GM12878 (cell line): Measurements from ENCODE around the gene SPTBN1. TPM values are rescaled to one million over a fixed set of nuclear protein-coding genes. Genes with fewer than 3 reads are reported as not detected.

Source experiments
- CEBPB ChIP-seq, 2 experiments: fragments of 150-350 bp in 1 of 2; IDR thresholded peaks; 2 replicates each; pipeline ENCODE4 v1.6.1; 2012 to 2014; ENCODE audit warnings: low read depth in 2 of 2, low read length in 2 of 2, borderline replicate concordance in 1 of 2, inconsistent platforms in 1 of 2
- CEBPZ ChIP-seq: fragments of 150-350 bp; IDR thresholded peaks from 2 replicates; pipeline ENCODE4 v1.6.1; 2016; ENCODE audit warnings: low read depth, low read length
- ELK1 ChIP-seq: IDR thresholded peaks from 2 replicates; pipeline ENCODE4 v1.6.1; 2012; ENCODE audit warnings: low read depth, low read length, improper control_type of control experiment
- EP300 ChIP-seq, 2 experiments: fragments of 150-350 bp in 1 of 2; IDR thresholded peaks; 2 replicates each; pipeline ENCODE4 v1.6.1; 2011 to 2012; ENCODE audit warnings: low read depth in 2 of 2, low read length in 2 of 2, borderline replicate concordance in 1 of 2, improper control_type of control experiment in 1 of 2, inconsistent platforms in 1 of 2; ENCODE audit not compliant: control insufficient read depth in 1 of 2
- JUND ChIP-seq: IDR thresholded peaks from 2 replicates; pipeline ENCODE4 v1.6.1; 2012; ENCODE audit warnings: low read depth, mild to moderate bottlenecking, low read length, improper control_type of control experiment, moderate library complexity
- MYB ChIP-seq: fragments of 150-350 bp; IDR thresholded peaks from 2 replicates; pipeline ENCODE4 v1.6.1; 2014; ENCODE audit warnings: mild to moderate bottlenecking, low read depth, low read length, borderline replicate concordance
- NBN ChIP-seq: fragments of 450-650 bp; IDR thresholded peaks from 2 replicates; pipeline ENCODE4 v1.6.1; 2016
- NKRF ChIP-seq: fragments of 450-650 bp; conservative IDR thresholded peaks from 2 replicates; pipeline ENCODE4 v1.6.1; 2017; ENCODE audit warnings: mild to moderate bottlenecking, moderate library complexity
- RCOR1 ChIP-seq: conservative IDR thresholded peaks from 2 replicates; pipeline ENCODE4 v1.6.1; 2012; ENCODE audit warnings: low read depth, low read length, improper control_type of control experiment
- RELB ChIP-seq: fragments of 450-650 bp; IDR thresholded peaks from 2 replicates; pipeline ENCODE4 v1.6.1; 2017; ENCODE audit warnings: low read depth, mild to moderate bottlenecking, moderate library complexity
- TCF12 ChIP-seq: IDR thresholded peaks from 2 replicates; pipeline ENCODE4 v1.6.1; 2011; ENCODE audit warnings: low read depth, mild to moderate bottlenecking, low read length
- ZBTB11 ChIP-seq: fragments of 450-650 bp; formaldehyde crosslinking; IDR thresholded peaks from 2 replicates; pipeline ENCODE4 v1.5.0; 2022; ENCODE audit warnings: mild to moderate bottlenecking, missing genetic modification characterization
- polyA plus RNA-seq, 11 experiments: library from polyadenylated mRNA; depleted of rRNA in 4 of 11; unstranded in 6 of 11; stranded (reverse) in 5 of 11; fragments of >200 nt; fragmentation: Nextera tagmentation in 4 of 11; fragmentation: Illumina TruSeq in 1 of 11; extraction: Ambion mirVana in 4 of 11; extraction: Trizol in 1 of 11; gene quantifications; 1 replicate in 1 of 11; 2 replicates in 10 of 11; pipeline versions ENCODE4 v1.2.1 to v1.2.3, GENCODE V29; 2011 to 2016; ENCODE audit warnings: inconsistent platforms in 2 of 11, missing spikeins in 2 of 11, low read depth in 1 of 11
- total RNA-seq, 4 experiments: library from RNA; depleted of rRNA in 3 of 4; stranded (reverse); fragments of >200 nt in 3 of 4; fragmentation: Illumina TruSeq in 1 of 4; extraction: Trizol in 1 of 4; gene quantifications; 2 replicates each; pipeline versions ENCODE4 v1.2.1 to v1.2.3, GENCODE V29; 2013 to 2021

Gene SPTBN1
- total and polyA plus RNA-seq, 10 of the 15 experiments (the other 5 are each of a cell fraction or from before 2014, with no cell fraction given) = 20.6 to 154 (median 76.7) TPM

GRCh38 chr2:54423213-54423612 is 32.9 kb upstream of the SPTBN1 start (continued):
- no peak for TF ChIP-seq CEBPZ
- no peak for TF ChIP-seq ZBTB11 (CRISPR knock-in tag)
- no peak for TF ChIP-seq NKRF
- no peak for TF ChIP-seq MYB
- no peak for TF ChIP-seq CEBPB (IDR thresholded peaks at IDR 0.05; ENCODE audit: borderline replicate concordance in 1 of 2, low read depth in 2 of 2, low read length in 2 of 2)
- TF ChIP-seq RCOR1 = no peak
- TF ChIP-seq RELB = no peak
- no peak for TF ChIP-seq JUND
- no peak for TF ChIP-seq EP300 (IDR thresholded peaks at IDR 0.05; ENCODE audit: borderline replicate concordance in 1 of 2, control insufficient read depth in 1 of 2, low read depth in 2 of 2, low read length in 2 of 2)
- TF ChIP-seq NBN = no peak
- TF ChIP-seq ELK1 = no peak
- TF ChIP-seq TCF12 = no peak
